ENCODE measurements around the gene MYCL. TPM values are rescaled to one million over a fixed set of nuclear protein-coding genes. Genes with fewer than 3 reads are reported as not detected.

Gene MYCL
- total and polyA plus RNA-seq, 2 of the 4 experiments (the other 2 are of a cell fraction), result 0.72 to 0.87 TPM

GRCh38 chr1:39885516-39885915 is 16.2 kb downstream of the MYCL start:
- WGBS, 2 experiments (ENCODE audit: extremely low coverage in 2 of 2, insufficient read length in 1 of 2), result no CpG with 5 or more reads among the region's 5 CpGs
- no peaks in the 10 kb centered on the region for H3K27me3 ChIP-seq (ENCODE audit: control insufficient read depth, insufficient read depth, low read length)
- no peak overlapping the region for H3K14ac ChIP-seq (replicated peaks; ENCODE audit: low read depth, low read length)
- CTCF ChIA-PET, result interaction anchor here (0.6 kb wide), 3 partner anchors 50 to 199 kb away, joined by 3 to 7 read pairs (median 4); no protein-coding TSS in a partner anchor
- H3K4me1 ChIP-seq (ENCODE audit: control insufficient read depth, insufficient read depth, low read length), result peaks cover 2% of the 10 kb centered on the region; the same call in 1 of the 2 replicates
- no peak overlapping the region for H2AFZ ChIP-seq (replicated peaks; ENCODE audit: low read length, poor library complexity)
- POLR2A ChIA-PET (ENCODE audit: unreplicated experiment), result no interaction called here
- dilution Hi-C loops (cut with HindIII; ENCODE audit: low sequenced_read_pairs, unreplicated experiment), result no loop called here
- no peak overlapping the region for H4K91ac ChIP-seq (ENCODE audit: insufficient read depth, low read depth, low read length)
- H2BK120ac ChIP-seq (ENCODE audit: low read depth, low read length), result no peak overlapping the region
- H3K36me3 ChIP-seq (ENCODE audit: control insufficient read depth, insufficient read depth, low read length), result no peaks in the 10 kb centered on the region
- H3K4ac ChIP-seq (ENCODE audit: low read depth, low read length), result no peak overlapping the region
- H3K79me1 ChIP-seq (ENCODE audit: low read depth in 1 of 2, low read length in 2 of 2), result peaks cover 16 to 28% of the 10 kb centered on the region in 2 experiments
- H4K5ac ChIP-seq (ENCODE audit: low read depth, low read length), result no peak overlapping the region
- in situ Hi-C loops (cut with MboI; ENCODE audit: low sequenced_read_pairs), result no loop called here
- H2BK20ac ChIP-seq (ENCODE audit: low read depth, low read length), result no peak overlapping the region
- H2AK9ac ChIP-seq (replicated peaks; ENCODE audit: low read depth, low read length, poor library complexity), result no peak overlapping the region
- ATAC-seq (ENCODE audit: low read depth), result no peak
- H3K18ac ChIP-seq (ENCODE audit: low read depth, low read length), result no peak overlapping the region
- BruUV-seq (replicated peaks), result no TSS peak
- no peak overlapping the region for H3K4me2 ChIP-seq (ENCODE audit: low read depth, low read length)
- H3K4me3 ChIP-seq (ENCODE audit: insufficient read depth, low read depth, low read length), result no peak overlapping the region
- H3K27ac ChIP-seq (ENCODE audit: insufficient read depth, low read length), result no peak overlapping the region
- no peaks in the 10 kb centered on the region; the same call in 1 of the 2 replicates for H4K20me1 ChIP-seq (ENCODE audit: insufficient read depth, low read length)
- no peaks in the 10 kb centered on the region for H3K9me3 ChIP-seq (ENCODE audit: control insufficient read depth, insufficient read depth, low read length)
- DNase-seq, result no peak
- H3K56ac ChIP-seq (ENCODE audit: extremely low read depth, insufficient read depth, low read length), result no peak overlapping the region
- peaks cover 5% of the 10 kb centered on the region; the same call in 1 of the 2 replicates for H3K9me1 ChIP-seq (ENCODE audit: insufficient read depth, low read length)
- intact Hi-C loops (cut with micrococcal nuclease), result no loop called here
- H3K23ac ChIP-seq (ENCODE audit: low read depth, low read length), result no peak overlapping the region
- no peak overlapping the region for H4K8ac ChIP-seq (ENCODE audit: low read depth in 2 of 2, low read length in 2 of 2)
- H3K9ac ChIP-seq (ENCODE audit: low read depth, low read length), result no peak overlapping the region
- no peak overlapping the region for H2BK5ac ChIP-seq (ENCODE audit: low read depth, low read length, poor library complexity, severe bottlenecking)
- TF ChIP-seq ELK1 (IDR thresholded peaks at IDR 0.05; ENCODE audit: borderline replicate concordance, low read depth, low read length), result no peak
- TF ChIP-seq MAFK (IDR thresholded peaks at IDR 0.05; ENCODE audit: low read depth, low read length), result no peak
- no peak for TF ChIP-seq RFX5 (IDR thresholded peaks at IDR 0.05; ENCODE audit: low read depth, low read length)
- no peak for TF ChIP-seq CHD1 (IDR thresholded peaks at IDR 0.05; ENCODE audit: low read depth, low read length)
- H2AK5ac ChIP-seq (ENCODE audit: low read depth, low read length), result no peak overlapping the region
- no peak overlapping the region for H2BK15ac ChIP-seq (ENCODE audit: low read depth, low read length)

Data from IMR-90 (cell line).